GM12878 (cell line): ENCODE results near the gene SBNO2. TPM values are rescaled to one million over a fixed set of nuclear protein-coding genes. Genes with fewer than 3 reads are reported as not detected.

Experiments used
- BCL11A ChIP-seq: IDR thresholded peaks from 2 replicates; pipeline ENCODE4 v1.6.1; 2011; ENCODE audit warnings: low read depth, low read length
- CTCF ChIP-seq, 3 experiments: IDR thresholded peaks in 2 of 3; conservative IDR thresholded peaks in 1 of 3; 2 replicates each; pipeline ENCODE4 v1.5.1; 2011; ENCODE audit warnings: low read depth in 3 of 3, low read length in 3 of 3, mild to moderate bottlenecking in 3 of 3, control low read depth in 2 of 3, moderate library complexity in 2 of 3, inconsistent platforms in 1 of 3, mixed read lengths in 1 of 3; ENCODE audit not compliant: control insufficient read depth in 2 of 3, insufficient read depth in 1 of 3; ENCODE audit errors: extremely low read depth in 1 of 3
- E2F4 ChIP-seq: IDR thresholded peaks from 2 replicates; pipeline ENCODE4 v1.6.1; 2012; ENCODE audit warnings: low read depth, low read length, improper control_type of control experiment
- IRF3 ChIP-seq: fragments of 450-650 bp; IDR thresholded peaks from 2 replicates; pipeline ENCODE4 v1.6.1; 2014; ENCODE audit warnings: mild to moderate bottlenecking
- KDM1A ChIP-seq: fragments of 200-600 bp; sonication (generic); IDR thresholded peaks from 2 replicates; pipeline ENCODE4 v1.6.1; 2016; ENCODE audit warnings: borderline replicate concordance
- MAX ChIP-seq: IDR thresholded peaks from 2 replicates; pipeline ENCODE4 v1.6.1; 2012; ENCODE audit warnings: low read depth, low read length, improper control_type of control experiment
- MYC ChIP-seq: IDR thresholded peaks from 2 replicates; pipeline ENCODE4 v1.6.1; 2011; ENCODE audit warnings: mild to moderate bottlenecking, low read length, moderate library complexity, inconsistent platforms; ENCODE audit not compliant: insufficient read depth, insufficient replicate concordance, insufficient read length, severe bottlenecking
- NFXL1 ChIP-seq: fragments of 450-650 bp; IDR thresholded peaks from 2 replicates; pipeline ENCODE4 v1.6.1; 2017; ENCODE audit warnings: antibody characterized with exemption, mild to moderate bottlenecking, borderline replicate concordance
- NR2C1 ChIP-seq: fragments of 450-650 bp; IDR thresholded peaks from 2 replicates; pipeline ENCODE4 v1.6.1; 2017; ENCODE audit warnings: antibody characterized with exemption, mild to moderate bottlenecking, moderate library complexity
- NRF1 ChIP-seq: conservative IDR thresholded peaks from 2 replicates; pipeline ENCODE4 v1.6.1; 2011; ENCODE audit warnings: mild to moderate bottlenecking, low read depth, low read length, improper control_type of control experiment
- PAX5 ChIP-seq: IDR thresholded peaks from 2 replicates; pipeline ENCODE4 v1.6.1; 2011; ENCODE audit warnings: low read depth, low read length, borderline replicate concordance
- SKIL ChIP-seq: fragments of 450-650 bp; IDR thresholded peaks from 2 replicates; pipeline ENCODE4 v1.6.1; 2017; ENCODE audit warnings: mild to moderate bottlenecking, low read depth, inconsistent platforms; ENCODE audit not compliant: poor library complexity, severe bottlenecking
- SREBF2 ChIP-seq: IDR thresholded peaks from 2 replicates; pipeline ENCODE4 v1.6.1; 2012; ENCODE audit warnings: mild to moderate bottlenecking, low read length
- STAT1 ChIP-seq: fragments of 450-650 bp; conservative IDR thresholded peaks from 2 replicates; pipeline ENCODE4 v1.6.1; 2014; ENCODE audit warnings: antibody characterized with exemption, mild to moderate bottlenecking
- TARDBP ChIP-seq: IDR thresholded peaks from 2 replicates; pipeline ENCODE4 v1.6.1; 2016; ENCODE audit warnings: borderline replicate concordance
- TCF12 ChIP-seq: IDR thresholded peaks from 2 replicates; pipeline ENCODE4 v1.6.1; 2011; ENCODE audit warnings: low read depth, mild to moderate bottlenecking, low read length
- TCF7 ChIP-seq: IDR thresholded peaks from 2 replicates; pipeline ENCODE4 v1.6.1; 2014; ENCODE audit warnings: antibody characterized with exemption, borderline replicate concordance
- ZBTB40 ChIP-seq: fragments of 450-650 bp; IDR thresholded peaks from 2 replicates; pipeline ENCODE4 v1.6.1; 2016; ENCODE audit warnings: mild to moderate bottlenecking, moderate library complexity, borderline replicate concordance
- polyA plus RNA-seq, 11 experiments: library from polyadenylated mRNA; depleted of rRNA in 4 of 11; unstranded in 6 of 11; stranded (reverse) in 5 of 11; fragments of >200 nt; fragmentation: Nextera tagmentation in 4 of 11; fragmentation: Illumina TruSeq in 1 of 11; extraction: Ambion mirVana in 4 of 11; extraction: Trizol in 1 of 11; gene quantifications; 1 replicate in 1 of 11; 2 replicates in 10 of 11; pipeline versions ENCODE4 v1.2.1 to v1.2.3, GENCODE V29; 2011 to 2016; ENCODE audit warnings: inconsistent platforms in 2 of 11, missing spikeins in 2 of 11, low read depth in 1 of 11
- total RNA-seq, 4 experiments: library from RNA; depleted of rRNA in 3 of 4; stranded (reverse); fragments of >200 nt in 3 of 4; fragmentation: Illumina TruSeq in 1 of 4; extraction: Trizol in 1 of 4; gene quantifications; 2 replicates each; pipeline versions ENCODE4 v1.2.1 to v1.2.3, GENCODE V29; 2013 to 2021

Gene SBNO2
- total and polyA plus RNA-seq, 10 of the 15 experiments (the other 5 are each of a cell fraction or from before 2014, with no cell fraction given): 0.08 to 44.6 (median 5.4) TPM

GRCh38 chr19:1068009-1069001 lies 105.8 kb downstream of the SBNO2 start (continued):
- TF ChIP-seq TCF12: no peak
- no peak for TF ChIP-seq NRF1
- TF ChIP-seq SREBF2: no peak
- no peak for TF ChIP-seq IRF3
- TF ChIP-seq PAX5: no peak
- TF ChIP-seq E2F4: no peak
- peak; percentile 98 for TF ChIP-seq NR2C1
- TF ChIP-seq MAX: no peak
- TF ChIP-seq STAT1: no peak
- no peak for TF ChIP-seq TCF7
- no peak for TF ChIP-seq NFXL1
- no peak for TF ChIP-seq MYC
- TF ChIP-seq CTCF (IDR thresholded peaks at IDR 0.05 in 2 of 3, conservative IDR thresholded peaks at IDR 0.05 in 1 of 3; ENCODE audit: control insufficient read depth in 2 of 3, extremely low read depth in 1 of 3, insufficient read depth in 1 of 3, low read depth in 3 of 3, low read length in 3 of 3): no peak
- TF ChIP-seq TARDBP: no peak
- TF ChIP-seq BCL11A: no peak
- TF ChIP-seq KDM1A: no peak
- no peak for TF ChIP-seq ZBTB40
- no peak for TF ChIP-seq SKIL
